Measurements from ENCODE around the gene GJB6.

Gene GJB6

DNA sequence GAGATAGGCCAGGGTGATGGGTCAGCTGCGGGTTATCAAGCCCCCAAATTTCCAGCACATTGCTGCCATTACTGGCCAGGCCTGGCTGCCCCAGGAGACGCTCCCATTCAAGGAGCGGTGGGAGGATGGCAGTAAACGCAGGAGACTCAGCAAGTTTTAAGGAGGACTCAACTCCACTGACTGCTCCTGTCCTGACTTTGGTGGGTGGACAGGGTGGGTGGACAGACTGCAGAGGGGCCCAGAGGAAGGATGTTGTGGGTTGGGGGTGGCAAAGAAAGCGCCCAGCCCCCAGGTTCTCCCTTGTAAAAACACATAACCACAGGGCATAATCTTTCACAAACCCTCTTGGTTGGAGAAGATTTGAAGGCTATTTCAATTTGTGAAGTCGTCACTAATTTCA lies 4.4 kb downstream of the GJB6 start:
- TF ChIP-seq, protein P1, sequence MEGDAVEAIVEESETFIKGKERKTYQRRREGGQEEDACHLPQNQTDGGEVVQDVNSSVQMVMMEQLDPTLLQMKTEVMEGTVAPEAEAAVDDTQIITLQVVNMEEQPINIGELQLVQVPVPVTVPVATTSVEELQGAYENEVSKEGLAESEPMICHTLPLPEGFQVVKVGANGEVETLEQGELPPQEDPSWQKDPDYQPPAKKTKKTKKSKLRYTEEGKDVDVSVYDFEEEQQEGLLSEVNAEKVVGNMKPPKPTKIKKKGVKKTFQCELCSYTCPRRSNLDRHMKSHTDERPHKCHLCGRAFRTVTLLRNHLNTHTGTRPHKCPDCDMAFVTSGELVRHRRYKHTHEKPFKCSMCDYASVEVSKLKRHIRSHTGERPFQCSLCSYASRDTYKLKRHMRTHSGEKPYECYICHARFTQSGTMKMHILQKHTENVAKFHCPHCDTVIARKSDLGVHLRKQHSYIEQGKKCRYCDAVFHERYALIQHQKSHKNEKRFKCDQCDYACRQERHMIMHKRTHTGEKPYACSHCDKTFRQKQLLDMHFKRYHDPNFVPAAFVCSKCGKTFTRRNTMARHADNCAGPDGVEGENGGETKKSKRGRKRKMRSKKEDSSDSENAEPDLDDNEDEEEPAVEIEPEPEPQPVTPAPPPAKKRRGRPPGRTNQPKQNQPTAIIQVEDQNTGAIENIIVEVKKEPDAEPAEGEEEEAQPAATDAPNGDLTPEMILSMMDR (conservative IDR thresholded peaks at IDR 0.05; ENCODE audit: control insufficient read depth, insufficient read depth, low read depth, low read length) = no peak
- no peak for DNase-seq (ENCODE audit: low read depth)
- no peak overlapping the region for H3K4me3 ChIP-seq (ENCODE audit: control insufficient read depth, low read depth, low read length)

DNA sequence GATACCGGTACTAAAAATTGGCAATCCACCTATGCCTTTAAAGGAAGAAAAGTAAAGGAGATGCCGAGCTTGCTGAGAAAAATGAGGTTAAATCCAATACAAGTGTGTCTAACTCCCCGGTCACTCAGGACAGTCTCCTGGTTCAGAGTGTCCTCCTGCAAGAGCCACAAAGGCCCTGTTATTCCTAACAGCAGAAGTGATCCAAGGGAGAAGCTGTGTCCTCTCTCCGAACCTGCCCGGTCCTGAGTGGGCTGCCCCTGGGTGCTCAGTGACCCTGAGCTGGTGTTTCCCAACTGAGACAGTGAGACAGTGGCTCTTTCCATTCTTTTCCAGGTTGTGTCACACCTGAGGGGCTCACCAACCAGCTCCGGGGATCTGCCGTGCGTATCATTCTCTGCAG lies 4.8 kb downstream of the GJB6 start:
- TF ChIP-seq, protein P1 (conservative IDR thresholded peaks at IDR 0.05; ENCODE audit: control insufficient read depth, insufficient read depth, low read depth, low read length) = no peak
- DNase-seq (ENCODE audit: low read depth) = no peak
- H3K4me3 ChIP-seq (ENCODE audit: control insufficient read depth, low read depth, low read length) = no peak overlapping the region

DNA sequence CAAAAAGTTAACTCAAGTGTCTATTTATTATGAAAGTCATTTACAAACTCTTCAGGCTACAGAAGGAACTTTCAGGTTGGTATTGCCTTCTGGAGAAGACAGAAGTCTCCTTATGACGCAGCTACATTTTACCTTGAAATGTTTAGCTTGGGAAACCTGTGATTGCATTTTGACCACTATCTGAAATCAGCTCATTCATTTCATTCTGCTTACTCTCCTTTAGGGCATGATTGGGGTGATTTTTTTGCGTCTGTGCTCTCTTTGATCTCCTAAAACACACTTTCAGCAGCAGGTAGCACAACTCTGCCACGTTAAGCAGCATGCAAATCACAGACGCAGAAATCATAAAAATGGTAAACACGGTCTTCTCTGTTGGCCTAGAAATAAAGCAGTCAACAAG lies 9.6 kb downstream of the GJB6 start:
- no peak for DNase-seq (ENCODE audit: low read depth)
- no peak overlapping the region for H3K4me3 ChIP-seq (ENCODE audit: control insufficient read depth, low read depth, low read length)

DNA sequence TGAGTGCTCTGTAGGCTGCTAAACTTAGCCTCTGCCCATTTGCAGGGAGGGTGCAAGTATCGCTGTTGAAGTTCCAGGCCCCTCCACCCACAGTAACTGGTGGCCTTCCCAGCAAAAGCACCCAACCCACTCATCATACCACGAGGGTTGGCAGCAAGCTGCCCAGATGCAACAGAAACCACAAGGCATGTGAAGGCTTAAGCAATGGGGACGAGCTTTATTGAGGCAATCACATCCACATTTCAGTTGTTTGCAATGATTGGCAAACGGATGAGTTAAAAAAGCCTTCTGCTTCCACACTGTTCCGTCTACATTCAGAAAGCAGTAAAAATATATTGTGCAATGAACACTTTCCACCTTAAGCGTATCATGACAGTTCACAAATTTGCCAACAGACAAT lies 10.3 kb downstream of the GJB6 start:
- DNase-seq (ENCODE audit: low read depth) = peak; percentile 7
- H3K4me3 ChIP-seq (ENCODE audit: control insufficient read depth, low read depth, low read length) = no peak overlapping the region
- TF ChIP-seq, protein P1 (conservative IDR thresholded peaks at IDR 0.05; ENCODE audit: control insufficient read depth, insufficient read depth, low read depth, low read length) = no peak

More for the DNA sequence above, 9.6 kb downstream of the GJB6 start:
- TF ChIP-seq, protein P1 (conservative IDR thresholded peaks at IDR 0.05; ENCODE audit: control insufficient read depth, insufficient read depth, low read depth, low read length) = no peak

DNA sequence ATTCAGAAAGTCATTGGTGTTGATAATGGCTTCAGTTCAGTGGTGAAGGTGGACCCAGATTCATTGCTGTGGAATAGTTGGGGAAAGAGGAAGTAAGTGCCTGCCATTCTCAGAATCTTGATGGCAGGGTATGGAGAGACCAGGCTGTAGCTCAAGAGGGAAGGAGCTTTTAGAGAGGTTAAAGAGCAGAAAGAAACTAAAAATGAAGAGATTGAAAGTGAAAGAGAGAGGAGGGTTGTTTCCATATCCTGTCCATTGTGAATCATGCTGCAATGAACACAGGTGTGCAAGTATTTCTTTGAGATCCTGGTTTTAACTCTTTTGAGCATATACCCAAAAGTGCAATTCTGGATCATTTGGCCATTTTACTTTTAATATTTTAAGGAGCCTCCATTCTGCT lies 12.5 kb downstream of the GJB6 start:
- H3K4me3 ChIP-seq (ENCODE audit: control insufficient read depth, low read depth, low read length) = no peak overlapping the region
- TF ChIP-seq, protein P1 (conservative IDR thresholded peaks at IDR 0.05; ENCODE audit: control insufficient read depth, insufficient read depth, low read depth, low read length) = no peak
- DNase-seq (ENCODE audit: low read depth) = no peak

DNA sequence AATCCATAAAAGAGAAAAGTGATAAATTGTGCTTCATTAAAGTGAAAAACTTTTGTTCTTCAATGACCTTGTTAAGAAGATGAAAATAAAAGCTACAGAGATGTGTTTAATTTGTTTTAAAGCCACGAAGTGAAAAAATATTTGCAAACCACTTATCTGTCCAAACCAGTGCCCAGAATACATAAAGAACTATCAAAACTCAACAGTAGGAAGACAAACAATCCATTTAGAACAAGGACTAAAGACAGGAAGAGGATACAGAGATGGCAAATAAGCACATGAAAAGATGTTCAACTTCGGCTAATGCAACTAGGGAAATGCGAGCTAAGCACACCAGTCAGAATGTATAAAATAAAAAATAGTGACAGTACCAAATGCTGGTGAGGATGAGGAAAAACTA lies 15.0 kb downstream of the GJB6 start:
- TF ChIP-seq, protein P1 (conservative IDR thresholded peaks at IDR 0.05; ENCODE audit: control insufficient read depth, insufficient read depth, low read depth, low read length) = no peak
- no peak for DNase-seq (ENCODE audit: low read depth)
- H3K4me3 ChIP-seq (ENCODE audit: control insufficient read depth, low read depth, low read length) = no peak overlapping the region

DNA sequence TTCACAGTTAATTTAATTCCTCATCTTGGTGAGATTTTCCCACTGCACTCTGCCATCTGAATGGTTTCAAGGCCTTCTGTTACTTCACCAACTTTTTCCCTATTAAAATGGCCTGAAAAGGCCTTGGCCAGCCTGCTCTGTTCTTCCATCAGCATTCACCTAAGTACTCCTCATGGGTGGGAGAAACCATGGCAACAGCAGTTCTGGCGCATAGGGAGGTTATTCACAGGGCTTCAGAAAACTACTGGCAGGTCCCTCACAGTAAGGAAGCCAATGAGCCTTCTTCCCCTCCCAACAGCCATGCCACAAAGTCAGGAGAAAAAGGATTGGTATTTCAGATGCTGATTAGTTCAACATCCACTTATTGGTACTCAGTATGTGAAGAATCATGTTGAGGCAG lies 22.2 kb downstream of the GJB6 start:
- no peak overlapping the region for H3K4me3 ChIP-seq (ENCODE audit: control insufficient read depth, low read depth, low read length)
- no peak for DNase-seq (ENCODE audit: low read depth)
- TF ChIP-seq, protein P1 (conservative IDR thresholded peaks at IDR 0.05; ENCODE audit: control insufficient read depth, insufficient read depth, low read depth, low read length) = no peak

Data from fibroblast of mammary gland (primary cell).